NT2/D1 (cell line): Measurements from ENCODE around the gene EXD3.
A peak's percentile ranks its signal among the peaks of the same experiment; 100 is the strongest.

ENCODE experiments used
- DNase-seq: peaks from one replicate; pipeline ENCODE4 v3.0.0-alpha.2; 2011; ENCODE audit warnings: low read depth, low spot score
- H3K27me3 ChIP-seq: 2 replicates; pipeline ENCODE4 v1.6.0; 2011; ENCODE audit warnings: mild to moderate bottlenecking; ENCODE audit not compliant: insufficient read length, insufficient read depth
- H3K36me3 ChIP-seq: 2 replicates; pipeline ENCODE4 v1.6.1; 2011; ENCODE audit warnings: mild to moderate bottlenecking, low read length, mixed read lengths; ENCODE audit not compliant: insufficient read depth, insufficient read length
- H3K4me1 ChIP-seq: 2 replicates; pipeline ENCODE4 v1.5.1; 2011; ENCODE audit not compliant: insufficient read depth, insufficient read length
- H3K4me3 ChIP-seq: 2 replicates; pipeline ENCODE4 v1.5.1; 2011; ENCODE audit warnings: low read depth; ENCODE audit not compliant: insufficient read length
- H3K9ac ChIP-seq: 2 replicates; pipeline ENCODE4 v1.6.0; 2011; ENCODE audit warnings: low read depth; ENCODE audit not compliant: insufficient read length
- H3K9me3 ChIP-seq: 2 replicates; pipeline ENCODE4 v1.5.1; 2011; ENCODE audit warnings: mild to moderate bottlenecking, low read length; ENCODE audit not compliant: insufficient read depth
- SUZ12 ChIP-seq: IDR thresholded peaks from 2 replicates; pipeline ENCODE4 v1.6.1; 2011; ENCODE audit not compliant: insufficient read length, insufficient read depth; ENCODE audit errors: extremely low read depth
- YY1 ChIP-seq: IDR thresholded peaks from 2 replicates; pipeline ENCODE4 v1.6.1; 2011; ENCODE audit not compliant: insufficient read length, insufficient read depth
- ZNF274 ChIP-seq: IDR thresholded peaks from 2 replicates; pipeline ENCODE4 v1.6.1; 2011; ENCODE audit warnings: mild to moderate bottlenecking, low read depth, low read length

Gene EXD3

DNA sequence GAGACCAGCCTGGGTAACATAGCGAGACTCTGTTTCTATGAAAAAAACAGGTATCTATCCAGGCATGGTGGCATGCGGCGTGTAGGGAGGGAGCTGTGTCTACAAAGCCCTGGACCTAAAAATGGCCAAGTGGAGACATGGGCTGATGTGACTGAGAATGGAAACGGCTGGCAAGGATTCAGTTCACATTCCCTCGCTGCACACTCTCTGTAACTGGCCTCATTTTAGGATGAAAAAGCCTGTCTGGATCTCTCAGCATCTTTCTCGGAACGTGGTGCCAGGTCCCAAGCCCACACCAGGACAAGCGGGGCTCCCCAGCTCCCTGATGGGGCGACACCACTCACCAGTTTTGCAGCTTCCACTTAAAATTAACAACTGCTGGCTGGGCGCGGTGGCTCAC is 13.4 kb downstream of the EXD3 start:
- H3K9ac ChIP-seq = no peak overlapping the region
- peaks cover 22% of the 10 kb centered on the region for H3K4me1 ChIP-seq
- H3K4me3 ChIP-seq = no peak overlapping the region
- no peak for DNase-seq
- no peaks in the 10 kb centered on the region for H3K36me3 ChIP-seq
- no peaks in the 10 kb centered on the region for H3K27me3 ChIP-seq
- TF ChIP-seq ZNF274 (no peak), SUZ12 (no peak), YY1 (no peak)
- H3K9me3 ChIP-seq = no peaks in the 10 kb centered on the region

DNA sequence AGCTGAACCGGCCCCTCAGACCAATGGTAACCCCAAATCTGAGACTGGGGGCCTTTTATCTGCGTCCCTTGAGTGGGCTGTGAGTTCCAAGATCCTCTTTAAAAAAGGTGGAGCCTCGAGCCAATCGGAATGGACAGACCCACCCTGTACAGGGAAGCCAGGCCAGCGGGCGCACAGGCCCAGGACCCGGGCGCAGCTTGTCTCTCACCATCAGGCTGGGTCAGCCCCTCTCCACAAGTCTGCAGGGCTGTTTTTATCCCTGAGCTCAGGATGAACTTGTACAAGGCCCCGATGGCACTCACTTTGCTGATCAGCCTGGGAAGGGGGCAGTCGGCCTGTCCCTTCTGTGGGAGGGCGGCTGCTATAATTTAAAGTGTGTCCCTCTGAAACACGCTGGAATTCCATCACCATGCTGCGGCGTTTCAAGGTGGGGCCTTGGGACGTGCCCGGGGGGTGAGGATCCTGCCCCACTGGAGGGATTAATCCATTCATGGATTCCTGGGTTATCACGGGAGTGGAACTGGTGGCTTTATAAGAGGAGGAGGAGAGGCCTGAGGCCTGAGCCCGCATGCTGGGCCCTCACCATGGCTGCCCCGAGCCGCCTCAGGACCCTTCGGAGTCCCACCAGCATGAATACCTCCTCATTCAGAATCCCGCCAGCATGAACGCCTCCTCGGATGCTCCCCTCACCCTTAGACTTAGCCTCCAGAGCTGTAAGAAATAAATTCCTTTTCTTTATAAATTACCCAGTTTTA is 14.1 kb downstream of the EXD3 start:
- no peaks in the 10 kb centered on the region for H3K27me3 ChIP-seq
- no peak for DNase-seq
- H3K9me3 ChIP-seq = no peaks in the 10 kb centered on the region
- peak overlapping the region; percentile 21 for H3K9ac ChIP-seq
- peaks cover 22% of the 10 kb centered on the region for H3K4me1 ChIP-seq
- TF ChIP-seq YY1 (no peak), ZNF274 (no peak), SUZ12 (no peak)
- no peak overlapping the region for H3K4me3 ChIP-seq
- H3K36me3 ChIP-seq = no peaks in the 10 kb centered on the region

DNA sequence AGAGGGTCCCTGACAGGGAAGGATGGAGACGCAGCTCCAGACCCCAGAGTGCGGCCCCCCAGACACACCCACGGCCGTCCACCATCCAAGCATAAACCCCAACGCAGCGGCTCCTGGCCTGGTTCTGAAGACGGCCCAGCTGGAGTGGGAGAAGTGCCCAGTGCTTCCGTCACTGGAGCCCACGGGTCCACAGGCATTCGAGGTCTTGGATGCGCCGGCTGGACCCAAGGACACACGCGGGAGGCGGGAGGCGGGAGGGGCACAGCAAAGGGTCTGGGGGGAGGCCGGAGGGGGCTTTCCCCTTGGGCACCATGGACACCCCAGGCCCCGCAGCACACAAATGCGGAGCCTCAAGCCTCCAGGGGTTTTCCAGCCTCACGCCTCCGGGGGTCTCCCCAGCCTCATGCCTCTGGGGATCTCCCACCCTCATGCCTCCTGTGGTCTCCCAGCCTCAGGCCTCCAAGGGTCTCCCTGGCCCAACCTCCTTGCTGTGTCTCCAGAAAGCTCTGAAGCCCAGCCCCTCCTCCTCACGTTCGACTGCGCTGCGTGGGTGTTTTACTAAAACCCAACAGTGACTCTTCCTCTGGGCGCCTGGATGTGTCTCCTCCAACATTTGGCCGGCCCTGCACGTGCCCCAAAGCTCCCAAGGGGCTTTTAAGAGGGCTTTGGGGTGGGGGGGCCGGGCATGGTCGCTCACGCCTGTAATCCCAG is 15.2 kb downstream of the EXD3 start:
- H3K9me3 ChIP-seq = no peaks in the 10 kb centered on the region
- H3K27me3 ChIP-seq = no peaks in the 10 kb centered on the region
- H3K4me3 ChIP-seq = no peak overlapping the region
- DNase-seq = no peak
- peaks cover 21% of the 10 kb centered on the region for H3K4me1 ChIP-seq
- H3K36me3 ChIP-seq = no peaks in the 10 kb centered on the region
- TF ChIP-seq YY1 (no peak), SUZ12 (no peak), ZNF274 (no peak)
- H3K9ac ChIP-seq = no peak overlapping the region

DNA sequence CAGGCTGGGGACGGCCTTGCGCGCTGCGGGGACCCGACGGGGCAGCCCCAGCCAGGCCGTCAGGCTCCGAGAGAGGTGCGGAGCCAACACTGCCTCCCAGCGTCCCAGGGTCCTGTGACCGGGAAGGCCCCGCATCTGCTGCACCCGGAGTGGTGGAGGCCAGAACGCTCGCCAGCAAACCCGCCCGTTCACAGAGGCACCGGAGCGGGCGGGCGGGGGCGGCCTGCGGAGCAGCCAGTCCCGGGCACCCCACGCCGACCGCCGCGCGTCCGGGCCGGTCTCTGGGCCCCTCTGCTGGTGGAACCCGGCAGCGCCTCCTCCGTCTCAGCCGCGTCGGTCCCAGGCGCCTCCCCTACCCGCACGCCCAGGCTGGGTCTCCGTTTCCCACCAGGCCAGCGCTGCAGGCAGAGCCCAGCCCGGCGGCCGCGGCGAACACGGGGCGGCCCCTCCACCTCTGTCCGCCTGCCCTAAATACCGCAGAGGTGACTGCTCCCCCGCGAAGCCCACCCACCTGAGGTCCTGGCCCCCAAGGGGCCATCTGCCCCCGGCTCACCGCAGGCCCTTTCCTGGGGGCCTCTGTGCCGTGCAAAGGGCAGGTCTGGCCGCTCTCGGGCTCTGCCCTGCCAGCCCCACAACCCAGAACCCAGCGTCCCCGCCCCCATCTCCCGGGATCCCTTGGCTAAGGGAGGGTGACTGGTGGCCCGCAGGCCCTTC is 15.9 kb downstream of the EXD3 start:
- Histone ChIP-seq H3K27me3 (no peaks in the 10 kb centered on the region), H3K4me3 (peak overlapping the region; percentile 30), H3K9me3 (peaks cover 1% of the 10 kb centered on the region; the same call in 1 of the 2 replicates), H3K9ac (peak overlapping the region; percentile 68), H3K36me3 (no peaks in the 10 kb centered on the region), H3K4me1 (peaks cover 18% of the 10 kb centered on the region)
- TF ChIP-seq ZNF274 = no peak
- no peak for TF ChIP-seq SUZ12
- TF ChIP-seq YY1 = no peak
- peak; percentile 68 for DNase-seq

DNA sequence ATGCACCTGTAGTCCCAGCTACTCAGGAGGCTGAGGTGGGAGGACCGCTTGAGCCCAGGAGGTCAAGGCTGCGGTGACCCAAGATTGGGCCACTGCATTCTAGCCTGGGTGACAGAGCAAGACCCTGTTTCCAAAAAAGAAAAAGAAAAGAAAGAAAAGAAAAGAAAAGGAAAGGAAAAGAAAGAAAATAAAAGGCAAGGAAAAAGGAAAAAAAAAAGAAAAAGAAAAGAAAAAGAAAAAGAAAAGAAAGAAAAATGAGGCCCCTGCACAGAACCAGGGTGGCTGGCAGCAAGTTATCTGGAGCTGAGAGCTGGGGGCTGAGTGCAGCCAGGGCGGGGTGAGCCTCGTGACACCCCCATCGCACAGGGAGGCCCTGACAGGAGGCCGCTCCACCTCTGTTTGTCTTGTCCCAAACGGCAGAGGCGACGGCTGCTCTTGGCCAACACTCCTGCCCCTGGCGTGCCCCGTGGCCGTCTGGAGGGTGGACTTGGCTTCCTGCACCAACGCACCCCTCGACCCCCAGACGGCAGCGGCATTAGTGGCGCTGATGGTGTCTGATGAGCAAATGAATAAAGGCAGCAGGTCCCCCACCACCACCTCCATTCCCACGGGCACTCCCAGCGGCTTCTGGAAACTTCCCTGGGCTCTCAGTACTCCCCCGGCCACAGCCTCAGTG is 16.7 kb downstream of the EXD3 start:
- TF ChIP-seq YY1 = no peak
- no peak for TF ChIP-seq ZNF274
- no peak for TF ChIP-seq SUZ12
- Histone ChIP-seq H3K27me3 (no peaks in the 10 kb centered on the region), H3K9me3 (peaks cover 9% of the 10 kb centered on the region; the same call in 1 of the 2 replicates), H3K4me1 (peaks cover 11% of the 10 kb centered on the region), H3K36me3 (no peaks in the 10 kb centered on the region), H3K4me3 (no peak overlapping the region), H3K9ac (peak overlapping the region; percentile 68)
- no peak for DNase-seq

DNA sequence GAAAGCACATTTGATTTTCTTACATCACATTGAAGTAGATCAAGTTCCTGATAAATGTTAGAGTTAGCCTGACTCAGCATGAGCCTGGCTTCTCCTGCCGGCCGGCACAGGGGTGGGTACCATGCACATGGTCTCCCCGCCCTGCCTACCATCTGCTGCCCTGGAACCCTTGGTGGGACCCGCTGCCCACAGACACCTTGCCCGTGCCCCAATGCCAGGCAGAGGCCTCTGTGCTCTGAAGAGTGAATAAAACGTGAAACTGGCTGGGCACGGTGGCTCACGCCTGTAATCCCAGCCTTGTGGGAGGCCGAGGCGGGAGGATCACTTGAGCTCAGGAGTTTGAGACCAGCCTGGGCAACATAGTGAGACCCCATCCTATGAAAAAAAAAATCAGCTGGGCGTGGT is 17.3 kb downstream of the EXD3 start:
- H3K4me3 ChIP-seq = no peak overlapping the region
- no peak for TF ChIP-seq SUZ12
- H3K9me3 ChIP-seq = peaks cover 12% of the 10 kb centered on the region; the same call in 1 of the 2 replicates
- no peaks in the 10 kb centered on the region for H3K27me3 ChIP-seq
- H3K9ac ChIP-seq = no peak overlapping the region
- no peaks in the 10 kb centered on the region for H3K36me3 ChIP-seq
- H3K4me1 ChIP-seq = peaks cover 7% of the 10 kb centered on the region
- no peak for DNase-seq
